Activated naive CD8-positive, alpha-beta T cell treated with anti-CD3 and anti-CD28 coated beads, Interleukin-2, amount 50 U/mL, for 16 hours (primary cell): ENCODE data around the gene RPS15A.
"Not testable (repeated sequence)": the region's sequence is repeated elsewhere in the genome, so short reads cannot be mapped to it uniquely, and the experiment has no call there.

Experiments used
- DNase-seq: peaks from one replicate; pipeline ENCODE4 v3.0.0-alpha.2; 2020; ENCODE audit warnings: low read depth, low spot score

RPS15A gene

DNA sequence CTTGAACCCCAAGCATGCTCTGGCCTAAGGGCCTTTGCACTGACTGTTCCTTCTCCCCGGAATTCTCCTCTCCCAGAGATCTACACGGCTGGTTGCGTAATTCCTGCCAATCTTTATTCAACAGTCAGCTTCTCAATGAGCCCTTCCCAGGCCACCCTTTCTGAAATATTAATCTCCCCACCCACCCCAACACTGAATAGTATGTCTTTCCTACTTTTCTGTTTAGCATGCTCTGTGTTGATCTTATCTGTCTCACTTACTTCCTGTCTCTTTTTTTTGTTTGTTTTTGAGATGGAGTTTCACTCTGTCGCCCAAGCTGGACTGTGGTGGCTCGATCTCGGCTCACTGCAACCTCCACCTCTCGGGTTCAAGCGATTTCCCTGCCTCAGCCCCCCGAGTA lies 33.5 kb downstream of the RPS15A start:
- DNase-seq: not testable (repeated sequence)

DNA sequence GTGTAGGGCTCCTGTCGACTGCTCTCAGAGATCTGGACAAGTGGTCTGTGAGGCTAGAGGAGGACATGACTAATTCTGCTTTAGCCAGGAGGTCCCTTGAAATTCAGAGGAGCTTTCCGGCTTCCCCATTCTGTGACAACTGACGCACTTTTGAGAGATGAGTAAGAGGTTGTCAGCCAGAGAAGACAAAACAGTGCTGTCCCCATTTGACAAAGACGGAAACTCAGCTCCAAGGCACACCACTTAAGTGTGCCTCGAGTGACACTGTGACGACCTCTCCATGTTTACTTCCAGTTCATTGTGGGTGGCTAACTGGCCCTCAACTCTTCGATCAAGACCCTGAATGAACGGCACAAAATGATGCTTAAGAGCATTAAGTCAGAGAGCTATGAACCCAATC lies 47.3 kb downstream of the RPS15A start:
- not testable (repeated sequence) for DNase-seq

DNA sequence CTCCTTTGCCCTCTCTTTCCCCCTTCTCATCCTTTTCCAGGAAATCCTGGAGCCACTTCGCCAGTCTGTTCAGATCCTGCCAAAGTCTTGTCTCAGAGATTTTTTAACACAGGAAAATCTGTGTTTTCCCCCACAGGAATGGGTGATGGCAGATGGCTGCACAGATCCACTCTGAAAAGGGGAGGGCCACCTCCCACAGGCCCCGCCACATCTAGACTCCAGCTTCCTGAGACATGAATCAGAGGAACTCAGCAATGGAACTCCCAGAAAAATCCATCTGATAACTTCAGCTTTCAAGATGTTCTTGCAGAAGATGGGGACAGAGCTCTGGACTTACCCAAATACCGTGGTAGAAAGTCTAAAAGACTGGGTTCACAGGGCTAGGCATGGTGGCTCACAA lies 50.1 kb downstream of the RPS15A start:
- DNase-seq: not testable (repeated sequence)

DNA sequence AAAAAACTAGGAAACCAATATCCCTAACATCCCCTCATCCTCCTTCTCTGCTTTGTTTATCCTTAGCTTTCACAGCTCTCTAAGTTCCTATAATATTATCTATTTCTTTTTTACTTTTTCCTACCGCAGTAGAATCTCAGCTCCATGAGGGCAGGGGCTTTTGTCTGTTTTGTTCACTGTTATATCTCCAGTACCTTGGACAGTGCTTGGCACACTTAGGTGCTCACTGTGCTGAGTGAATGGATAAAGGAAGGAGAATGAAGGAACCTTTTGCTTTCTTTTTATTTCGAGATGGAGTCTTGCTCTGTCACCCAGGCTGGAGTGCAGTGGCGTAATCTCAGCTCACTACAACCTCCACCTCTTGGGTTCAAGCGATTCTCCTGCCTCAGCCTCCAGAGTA lies 51.4 kb downstream of the RPS15A start:
- not testable (repeated sequence) for DNase-seq

DNA sequence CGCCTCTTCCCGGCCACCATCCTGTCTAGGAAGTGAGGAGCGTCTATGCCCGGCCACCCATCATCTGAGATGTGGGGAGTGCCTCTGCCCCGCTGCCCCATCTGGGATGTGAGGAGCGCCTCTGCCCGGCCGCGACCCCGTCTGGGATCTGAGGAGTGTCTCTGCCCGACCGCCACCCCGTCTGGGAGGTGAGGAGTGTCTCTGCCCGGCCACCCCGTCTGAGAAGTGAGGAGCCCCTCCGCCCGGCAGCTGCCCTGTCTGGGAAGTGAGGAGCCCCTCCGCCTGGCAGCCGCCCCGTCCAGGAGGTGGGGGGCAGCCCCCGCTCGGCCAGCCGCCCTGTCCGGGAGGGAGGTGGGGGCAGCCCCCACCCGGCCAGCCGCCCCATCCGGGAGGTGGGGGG lies 55.9 kb downstream of the RPS15A start:
- DNase-seq: not testable (repeated sequence)
